ENCODE measurements around the gene MARK2. TPM values are rescaled to one million over a fixed set of nuclear protein-coding genes. Genes with fewer than 3 reads are reported as not detected.

The MARK2 gene
- total and polyA plus RNA-seq, 2 of the 8 experiments (the other 6 are each of a cell fraction or from before 2014, with no cell fraction given), result 19.3 to 58.5 TPM

DNA sequence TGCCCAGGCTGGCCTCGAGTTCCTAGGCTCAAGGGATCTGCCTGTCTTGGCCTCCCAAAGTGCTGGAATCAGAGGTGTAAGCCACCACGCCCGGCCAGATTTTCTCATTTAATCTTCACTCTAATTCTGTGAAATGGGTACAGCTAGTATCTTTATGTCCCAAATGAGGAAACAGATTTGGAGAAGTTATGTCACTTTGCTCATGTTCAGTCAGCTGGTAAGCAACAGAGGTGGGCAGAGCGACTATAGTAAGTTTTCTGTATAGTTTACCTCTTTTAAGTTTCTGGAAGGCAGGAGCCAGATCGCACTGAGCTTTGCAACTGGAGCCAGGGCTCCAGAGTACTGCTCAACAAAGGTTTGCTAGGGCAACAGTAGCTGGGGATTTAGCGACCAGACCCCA lies 44.9 kb downstream of the MARK2 start:
- POLR2A ChIA-PET (ENCODE audit: partially characterized antibody), result interaction anchor here (1.2 to 2.5 kb wide), 9 partner anchors 9 to 65 kb away, joined by 3 to 8 read pairs (median 5); partner anchors contain the start of gene RCOR2
- no peak overlapping the region for H3K18ac ChIP-seq (ENCODE audit: extremely low read depth, low read length)
- H4K91ac ChIP-seq (replicated peaks; ENCODE audit: insufficient read length, low read length), result no peak overlapping the region
- H4K8ac ChIP-seq (ENCODE audit: extremely low read depth, insufficient read depth, low read length), result no peak overlapping the region
- H3K4me2 ChIP-seq (ENCODE audit: insufficient read depth in 1 of 2, low read depth in 2 of 2, low read length in 2 of 2), result no peak overlapping the region
- no peak overlapping the region for H3K4me3 ChIP-seq (ENCODE audit: extremely low read depth in 1 of 4, insufficient read depth in 2 of 4, low read depth in 3 of 4, low read length in 4 of 4)
- peaks cover 21 to 34% (median 27%) of the 10 kb centered on the region in 4 experiments for H3K4me1 ChIP-seq (replicated peaks in 1 of 4; ENCODE audit: control insufficient read depth in 3 of 4, insufficient read depth in 4 of 4, low read length in 3 of 4)
- DNase-seq (ENCODE audit: low read depth in 1 of 2, low spot score in 2 of 2), result no peak
- peaks cover 0 to 76% of the 10 kb centered on the region in 2 experiments; a peak in 2 of 4 replicates for H3K79me2 ChIP-seq (ENCODE audit: control insufficient read depth in 1 of 2, insufficient read depth in 2 of 2, low read length in 2 of 2)
- H2AK5ac ChIP-seq (ENCODE audit: low read depth, low read length), result no peak overlapping the region
- H3K79me1 ChIP-seq (ENCODE audit: low read depth, low read length), result peaks cover 24% of the 10 kb centered on the region
- no peaks in the 10 kb centered on the region for H3K9me3 ChIP-seq (ENCODE audit: insufficient read depth in 2 of 2, low read depth in 1 of 2, low read length in 1 of 2)
- H3K36me3 ChIP-seq (ENCODE audit: control insufficient read depth in 2 of 4, insufficient read depth in 4 of 4, low read length in 3 of 4), result no peaks in the 10 kb centered on the region
- H2BK12ac ChIP-seq (ENCODE audit: low read depth, low read length), result no peak overlapping the region
- H4K5ac ChIP-seq (ENCODE audit: insufficient read length, low read depth, low read length), result no peak overlapping the region
- FAIRE-seq, result no peak
- H3K14ac ChIP-seq (ENCODE audit: insufficient read length), result no peak overlapping the region
- no peak overlapping the region for H2BK15ac ChIP-seq (ENCODE audit: low read length)
- 0 out of 2 replicates have a peak, but pooled peaks cover 3% of the 10 kb centered on the region for H3K23me2 ChIP-seq (ENCODE audit: low read depth, low read length)
- H3K9ac ChIP-seq (replicated peaks in 1 of 4; ENCODE audit: extremely low read depth in 1 of 4, low read depth in 3 of 4, low read length in 3 of 4), result no peak overlapping the region
- no peak overlapping the region for H3K56ac ChIP-seq (replicated peaks; ENCODE audit: insufficient read length, low read depth, low read length)
- H3K23ac ChIP-seq (ENCODE audit: insufficient read length), result no peak overlapping the region
- TF ChIP-seq RAD21 (IDR thresholded peaks at IDR 0.05 in 1 of 2, conservative IDR thresholded peaks at IDR 0.05 in 1 of 2; ENCODE audit: low read depth in 2 of 2, low read length in 2 of 2), result no peak
- TF ChIP-seq CHD2 (IDR thresholded peaks at IDR 0.05; ENCODE audit: low read length), result no peak
- TF ChIP-seq SP2 (IDR thresholded peaks at IDR 0.05; ENCODE audit: low read length), result no peak
- TF ChIP-seq SRF (IDR thresholded peaks at IDR 0.05; ENCODE audit: low read depth, low read length), result no peak
- TF ChIP-seq CBX5 (IDR thresholded peaks at IDR 0.05; ENCODE audit: low read depth, low read length), result no peak
- no peak for TF ChIP-seq GABPA (IDR thresholded peaks at IDR 0.05; ENCODE audit: borderline replicate concordance, insufficient read depth, low read length)
- H2AFZ ChIP-seq (ENCODE audit: low read length), result no peak overlapping the region
- H3K27ac ChIP-seq (ENCODE audit: low read depth, low read length), result no peak overlapping the region
- no peak overlapping the region for H2BK120ac ChIP-seq (replicated peaks; ENCODE audit: low read depth, low read length)
- H2BK5ac ChIP-seq (ENCODE audit: low read depth, low read length), result 0 out of 2 replicates have a peak overlapping the region, but pooled peaks have one; percentile 75
- H2BK20ac ChIP-seq (ENCODE audit: low read length), result no peak overlapping the region
- no peak overlapping the region for H3K4ac ChIP-seq (replicated peaks; ENCODE audit: insufficient read length, low read depth, low read length)
- peaks cover 6 to 21% of the 10 kb centered on the region in 2 experiments for H4K20me1 ChIP-seq (replicated peaks in 1 of 2; ENCODE audit: control insufficient read depth in 1 of 2, insufficient read depth in 2 of 2, low read length in 2 of 2)
- CTCF ChIA-PET (ENCODE audit: partially characterized antibody), result interaction anchor here (0.9 to 5.4 kb wide), 14 partner anchors 9 to 54 kb away, joined by 3 to 38 read pairs (median 6); partner anchors contain the start of gene MARK2
- 93% methylated on average over 6 of the region's 6 CpGs; no CpG with 5 or more reads in 1 of the 2 experiments for WGBS, 2 experiments (ENCODE audit: extremely low coverage in 1 of 2, insufficient coverage in 1 of 2, insufficient read length in 1 of 2, insufficient replicate concordance in 2 of 2, low coverage in 1 of 2, low lambda C conversion rate in 2 of 2, missing lambda C conversion rate in 1 of 2)
- H3K27me3 ChIP-seq (replicated peaks in 1 of 4; ENCODE audit: control insufficient read depth in 3 of 4, extremely low read depth in 1 of 4, insufficient read depth in 3 of 4, low read length in 3 of 4), result no peaks in the 10 kb centered on the region
